GM12878 (cell line): ENCODE data around the gene TMEM14A. TPM values are rescaled to one million over a fixed set of nuclear protein-coding genes. Genes with fewer than 3 reads are reported as not detected.

Experiments used
- BMI1 ChIP-seq: fragments of 450-650 bp; IDR thresholded peaks from 2 replicates; pipeline ENCODE4 v1.6.1; 2016; ENCODE audit warnings: mild to moderate bottlenecking, moderate library complexity, borderline replicate concordance
- CHD2 ChIP-seq: IDR thresholded peaks from 2 replicates; pipeline ENCODE4 v1.6.1; 2011; ENCODE audit warnings: low read depth, low read length, improper control_type of control experiment, borderline replicate concordance
- CREB1 ChIP-seq: IDR thresholded peaks from 2 replicates; pipeline ENCODE4 v1.6.1; 2012; ENCODE audit warnings: low read depth, mild to moderate bottlenecking, inconsistent platforms
- DPF2 ChIP-seq: fragments of 450-650 bp; IDR thresholded peaks from 2 replicates; pipeline ENCODE4 v1.6.1; 2017; ENCODE audit warnings: mild to moderate bottlenecking
- EGR1 ChIP-seq, 2 experiments: IDR thresholded peaks; 1 replicate in 1 of 2; 2 replicates in 1 of 2; pipeline ENCODE4 v1.6.1; 2011 to 2012; ENCODE audit warnings: low read depth in 2 of 2, low read length in 2 of 2, borderline replicate concordance in 1 of 2, mild to moderate bottlenecking in 1 of 2, moderate library complexity in 1 of 2
- EP300 ChIP-seq, 2 experiments: fragments of 150-350 bp in 1 of 2; IDR thresholded peaks; 2 replicates each; pipeline ENCODE4 v1.6.1; 2011 to 2012; ENCODE audit warnings: low read depth in 2 of 2, low read length in 2 of 2, borderline replicate concordance in 1 of 2, improper control_type of control experiment in 1 of 2, inconsistent platforms in 1 of 2; ENCODE audit not compliant: control insufficient read depth in 1 of 2
- IKZF2 ChIP-seq, 2 experiments: fragments of 450-650 bp; IDR thresholded peaks; 2 replicates each; pipeline ENCODE4 v1.6.1; 2017; ENCODE audit warnings: mild to moderate bottlenecking in 2 of 2, moderate library complexity in 2 of 2
- MTA3 ChIP-seq: IDR thresholded peaks from 2 replicates; pipeline ENCODE4 v1.6.1; 2012; ENCODE audit warnings: low read length, inconsistent platforms, borderline replicate concordance
- NFXL1 ChIP-seq: fragments of 450-650 bp; IDR thresholded peaks from 2 replicates; pipeline ENCODE4 v1.6.1; 2017; ENCODE audit warnings: antibody characterized with exemption, mild to moderate bottlenecking, borderline replicate concordance
- PML ChIP-seq: IDR thresholded peaks from 2 replicates; pipeline ENCODE4 v1.6.1; 2012; ENCODE audit warnings: low read length, inconsistent platforms
- SMC3 ChIP-seq: IDR thresholded peaks from 2 replicates; pipeline ENCODE4 v1.6.1; 2011; ENCODE audit warnings: low read length, improper control_type of control experiment, borderline replicate concordance
- SPI1 ChIP-seq: IDR thresholded peaks from 2 replicates; pipeline ENCODE4 v1.6.1; 2011; ENCODE audit warnings: low read depth, mild to moderate bottlenecking, low read length, moderate library complexity, borderline replicate concordance; ENCODE audit not compliant: insufficient read depth
- SRF ChIP-seq, 2 experiments: IDR thresholded peaks; 2 replicates each; pipeline ENCODE4 v1.6.1; 2011; ENCODE audit warnings: low read depth in 2 of 2, low read length in 2 of 2, mild to moderate bottlenecking in 1 of 2, moderate library complexity in 1 of 2
- SUZ12 ChIP-seq: fragments of 200-600 bp; sonication (generic); IDR thresholded peaks from one replicate; pipeline ENCODE4 v1.6.1; 2018; ENCODE audit warnings: antibody characterized with exemption, mild to moderate bottlenecking; ENCODE audit not compliant: unreplicated experiment
- TBL1XR1 ChIP-seq: IDR thresholded peaks from 2 replicates; pipeline ENCODE4 v1.6.1; 2012; ENCODE audit warnings: low read depth, low read length, improper control_type of control experiment
- TCF12 ChIP-seq: IDR thresholded peaks from 2 replicates; pipeline ENCODE4 v1.6.1; 2011; ENCODE audit warnings: low read depth, mild to moderate bottlenecking, low read length
- ZNF24 ChIP-seq: fragments of 450-650 bp; IDR thresholded peaks from 2 replicates; pipeline ENCODE4 v1.6.1; 2017; ENCODE audit warnings: antibody characterized with exemption, mild to moderate bottlenecking
- ZZZ3 ChIP-seq: IDR thresholded peaks from 2 replicates; pipeline ENCODE4 v1.6.1; 2011; ENCODE audit warnings: low read depth; ENCODE audit not compliant: control insufficient read depth, insufficient read length
- polyA plus RNA-seq, 11 experiments: library from polyadenylated mRNA; depleted of rRNA in 4 of 11; unstranded in 6 of 11; stranded (reverse) in 5 of 11; fragments of >200 nt; fragmentation: Nextera tagmentation in 4 of 11; fragmentation: Illumina TruSeq in 1 of 11; extraction: Ambion mirVana in 4 of 11; extraction: Trizol in 1 of 11; gene quantifications; 1 replicate in 1 of 11; 2 replicates in 10 of 11; pipeline versions ENCODE4 v1.2.1 to v1.2.3, GENCODE V29; 2011 to 2016; ENCODE audit warnings: inconsistent platforms in 2 of 11, missing spikeins in 2 of 11, low read depth in 1 of 11
- total RNA-seq, 4 experiments: library from RNA; depleted of rRNA in 3 of 4; stranded (reverse); fragments of >200 nt in 3 of 4; fragmentation: Illumina TruSeq in 1 of 4; extraction: Trizol in 1 of 4; gene quantifications; 2 replicates each; pipeline versions ENCODE4 v1.2.1 to v1.2.3, GENCODE V29; 2013 to 2021
- TF ChIP-seq, protein P1 (sequence below): fragments of 450-650 bp; formaldehyde crosslinking; IDR thresholded peaks from 2 replicates; pipeline ENCODE4 v1.4.0; 2022; ENCODE audit warnings: mild to moderate bottlenecking, moderate library complexity
- TF ChIP-seq, protein P2 (sequence below): fragments of 450-650 bp; IDR thresholded peaks from 2 replicates; pipeline ENCODE4 v1.6.1; 2014; ENCODE audit warnings: mild to moderate bottlenecking
- TF ChIP-seq, protein P3 (sequence below): fragments of 450-650 bp; IDR thresholded peaks from 2 replicates; pipeline ENCODE4 v1.6.1; 2016; ENCODE audit warnings: mild to moderate bottlenecking
- TF ChIP-seq, protein P4 (sequence below): IDR thresholded peaks from 2 replicates; pipeline ENCODE4 v1.6.1; 2012; ENCODE audit warnings: low read length, inconsistent platforms

TMEM14A gene
- total and polyA plus RNA-seq, 10 of the 15 experiments (the other 5 are each of a cell fraction or from before 2014, with no cell fraction given): 15.6 to 143 (median 33.1) TPM

DNA sequence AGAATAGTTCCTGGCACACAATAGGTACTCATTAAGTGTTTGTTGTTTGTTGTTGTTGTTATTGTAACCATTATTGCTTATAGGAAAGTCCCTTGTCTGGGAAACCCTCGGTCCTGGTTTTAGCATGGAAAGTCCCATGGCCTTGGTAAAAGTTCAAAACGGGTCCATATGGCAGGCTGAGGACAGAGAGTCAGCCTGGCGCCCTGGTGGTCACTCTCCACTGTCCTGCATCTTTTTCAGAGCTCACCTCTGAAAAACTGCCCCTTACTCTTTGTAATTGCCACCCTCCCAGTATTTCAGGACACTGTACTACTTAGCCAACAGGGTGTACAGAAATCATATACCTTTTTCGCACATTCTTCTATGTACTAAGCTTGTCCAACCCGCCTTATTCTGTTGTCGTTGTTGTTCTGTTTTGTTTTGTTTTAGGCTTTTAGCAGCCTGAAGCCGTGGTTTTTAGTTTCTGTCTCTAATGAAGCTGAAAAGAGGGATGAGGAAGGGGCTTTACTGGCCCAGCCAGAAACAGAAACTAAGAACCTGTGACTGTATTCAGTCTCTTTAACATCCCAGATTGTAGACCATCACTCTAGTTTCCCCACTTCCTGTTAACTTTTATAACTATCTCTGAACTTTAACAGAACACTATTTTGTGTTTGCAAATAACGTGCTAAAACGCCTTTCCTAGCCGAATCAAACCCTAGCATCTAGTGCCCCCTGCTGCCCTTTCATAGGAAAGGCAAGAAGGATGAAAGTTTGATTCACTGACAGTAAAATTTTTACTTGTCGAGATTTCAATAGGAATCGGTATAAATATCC, 7.6 kb upstream of the TMEM14A start (continued):
- no peak for TF ChIP-seq BMI1
- no peak for TF ChIP-seq TBL1XR1
- TF ChIP-seq, protein P1, sequence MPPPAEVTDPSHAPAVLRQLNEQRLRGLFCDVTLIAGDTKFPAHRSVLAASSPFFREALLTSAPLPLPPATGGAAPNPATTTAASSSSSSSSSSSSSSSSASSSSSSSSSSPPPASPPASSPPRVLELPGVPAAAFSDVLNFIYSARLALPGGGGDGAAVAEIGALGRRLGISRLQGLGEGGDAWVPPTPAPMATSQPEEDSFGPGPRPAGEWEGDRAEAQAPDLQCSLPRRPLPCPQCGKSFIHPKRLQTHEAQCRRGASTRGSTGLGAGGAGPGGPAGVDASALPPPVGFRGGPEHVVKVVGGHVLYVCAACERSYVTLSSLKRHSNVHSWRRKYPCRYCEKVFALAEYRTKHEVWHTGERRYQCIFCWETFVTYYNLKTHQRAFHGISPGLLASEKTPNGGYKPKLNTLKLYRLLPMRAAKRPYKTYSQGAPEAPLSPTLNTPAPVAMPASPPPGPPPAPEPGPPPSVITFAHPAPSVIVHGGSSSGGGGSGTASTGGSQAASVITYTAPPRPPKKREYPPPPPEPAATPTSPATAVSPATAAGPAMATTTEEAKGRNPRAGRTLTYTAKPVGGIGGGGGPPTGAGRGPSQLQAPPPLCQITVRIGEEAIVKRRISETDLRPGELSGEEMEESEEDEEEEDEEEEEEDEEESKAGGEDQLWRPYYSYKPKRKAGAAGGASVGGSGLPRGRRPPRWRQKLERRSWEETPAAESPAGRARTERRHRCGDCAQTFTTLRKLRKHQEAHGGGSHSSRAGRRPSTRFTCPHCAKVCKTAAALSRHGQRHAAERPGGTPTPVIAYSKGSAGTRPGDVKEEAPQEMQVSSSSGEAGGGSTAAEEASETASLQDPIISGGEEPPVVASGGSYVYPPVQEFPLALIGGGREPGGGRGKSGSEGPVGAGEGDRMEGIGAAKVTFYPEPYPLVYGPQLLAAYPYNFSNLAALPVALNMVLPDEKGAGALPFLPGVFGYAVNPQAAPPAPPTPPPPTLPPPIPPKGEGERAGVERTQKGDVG (CRISPR knock-in tag): no peak
- TF ChIP-seq CHD2: no peak
- no peak for TF ChIP-seq CREB1
- TF ChIP-seq PML: no peak
- TF ChIP-seq ZNF24: no peak
- TF ChIP-seq, protein P2, sequence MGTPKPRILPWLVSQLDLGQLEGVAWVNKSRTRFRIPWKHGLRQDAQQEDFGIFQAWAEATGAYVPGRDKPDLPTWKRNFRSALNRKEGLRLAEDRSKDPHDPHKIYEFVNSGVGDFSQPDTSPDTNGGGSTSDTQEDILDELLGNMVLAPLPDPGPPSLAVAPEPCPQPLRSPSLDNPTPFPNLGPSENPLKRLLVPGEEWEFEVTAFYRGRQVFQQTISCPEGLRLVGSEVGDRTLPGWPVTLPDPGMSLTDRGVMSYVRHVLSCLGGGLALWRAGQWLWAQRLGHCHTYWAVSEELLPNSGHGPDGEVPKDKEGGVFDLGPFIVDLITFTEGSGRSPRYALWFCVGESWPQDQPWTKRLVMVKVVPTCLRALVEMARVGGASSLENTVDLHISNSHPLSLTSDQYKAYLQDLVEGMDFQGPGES: no peak
- no peak for TF ChIP-seq NFXL1
- TF ChIP-seq, protein P3, sequence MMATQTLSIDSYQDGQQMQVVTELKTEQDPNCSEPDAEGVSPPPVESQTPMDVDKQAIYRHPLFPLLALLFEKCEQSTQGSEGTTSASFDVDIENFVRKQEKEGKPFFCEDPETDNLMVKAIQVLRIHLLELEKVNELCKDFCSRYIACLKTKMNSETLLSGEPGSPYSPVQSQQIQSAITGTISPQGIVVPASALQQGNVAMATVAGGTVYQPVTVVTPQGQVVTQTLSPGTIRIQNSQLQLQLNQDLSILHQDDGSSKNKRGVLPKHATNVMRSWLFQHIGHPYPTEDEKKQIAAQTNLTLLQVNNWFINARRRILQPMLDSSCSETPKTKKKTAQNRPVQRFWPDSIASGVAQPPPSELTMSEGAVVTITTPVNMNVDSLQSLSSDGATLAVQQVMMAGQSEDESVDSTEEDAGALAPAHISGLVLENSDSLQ: no peak
- TF ChIP-seq EGR1 (IDR thresholded peaks at IDR 0.05; ENCODE audit: borderline replicate concordance in 1 of 2, low read depth in 2 of 2, low read length in 2 of 2): no peak
- TF ChIP-seq MTA3: no peak
- TF ChIP-seq DPF2: no peak
- no peak for TF ChIP-seq TCF12
- 0 out of 4 replicates have a peak, but pooled peaks of 1 of the 2 experiments have one; percentile 14 for TF ChIP-seq EP300 (IDR thresholded peaks at IDR 0.05; ENCODE audit: borderline replicate concordance in 1 of 2, control insufficient read depth in 1 of 2, low read depth in 2 of 2, low read length in 2 of 2)
- TF ChIP-seq ZZZ3: no peak
- TF ChIP-seq, protein P4, sequence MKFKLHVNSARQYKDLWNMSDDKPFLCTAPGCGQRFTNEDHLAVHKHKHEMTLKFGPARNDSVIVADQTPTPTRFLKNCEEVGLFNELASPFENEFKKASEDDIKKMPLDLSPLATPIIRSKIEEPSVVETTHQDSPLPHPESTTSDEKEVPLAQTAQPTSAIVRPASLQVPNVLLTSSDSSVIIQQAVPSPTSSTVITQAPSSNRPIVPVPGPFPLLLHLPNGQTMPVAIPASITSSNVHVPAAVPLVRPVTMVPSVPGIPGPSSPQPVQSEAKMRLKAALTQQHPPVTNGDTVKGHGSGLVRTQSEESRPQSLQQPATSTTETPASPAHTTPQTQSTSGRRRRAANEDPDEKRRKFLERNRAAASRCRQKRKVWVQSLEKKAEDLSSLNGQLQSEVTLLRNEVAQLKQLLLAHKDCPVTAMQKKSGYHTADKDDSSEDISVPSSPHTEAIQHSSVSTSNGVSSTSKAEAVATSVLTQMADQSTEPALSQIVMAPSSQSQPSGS: no peak
- no peak for TF ChIP-seq SPI1
- TF ChIP-seq SMC3: peak; percentile 89
- TF ChIP-seq SUZ12: no peak
- TF ChIP-seq IKZF2 (IDR thresholded peaks at IDR 0.05): no peak
- no peak for TF ChIP-seq SRF (IDR thresholded peaks at IDR 0.05; ENCODE audit: low read depth in 2 of 2, low read length in 2 of 2)
